Measurements from ENCODE around the gene OPN1SW.

DNA sequence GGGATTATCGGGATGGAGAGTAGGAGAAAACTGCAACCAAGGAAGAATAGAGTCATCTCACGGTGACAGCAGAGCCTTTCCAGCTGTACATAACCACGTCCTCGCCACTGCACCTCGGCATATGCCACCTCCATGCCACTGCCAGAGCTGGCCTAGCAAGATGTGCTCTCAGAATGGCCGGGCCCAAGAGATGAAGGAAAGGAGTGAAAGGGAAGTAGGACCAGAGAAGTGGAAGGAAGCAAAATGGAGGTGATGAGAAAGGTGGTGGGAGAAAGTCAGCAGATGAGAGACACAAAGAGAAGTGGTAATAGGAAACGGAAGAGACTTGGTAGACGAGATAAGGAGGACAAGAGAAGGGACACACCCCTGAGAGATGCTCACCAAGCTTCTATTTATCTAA, 44.4 kb downstream of the OPN1SW start:
- TF ChIP-seq FOXP2 (optimal IDR thresholded peaks at IDR 0.05; ENCODE audit: control extremely low read depth, extremely low read length, insufficient read depth) = no peak
- TF ChIP-seq EZH2 (IDR thresholded peaks at IDR 0.05) = no peak
- TF ChIP-seq POLR2AphosphoS5 (IDR thresholded peaks at IDR 0.05; ENCODE audit: borderline replicate concordance, low read depth, low read length) = no peak
